ENCODE data around the gene ELMOD2.
A peak's percentile ranks its signal among the peaks of the same experiment; 100 is the strongest.
"Not testable (repeated sequence)": the region's sequence is repeated elsewhere in the genome, so short reads cannot be mapped to it uniquely, and the experiment has no call there.

ELMOD2 gene

GRCh38 chr4:140523857-140524742, at the start of gene ELMOD2:
ELMOD2 (plus strand) TSS chr4:140524168; CDS start chr4:140525429, 1,261 bp downstream.
- peak; percentile 75 to 82 for DNase-seq

- no peak for DNase-seq
Observed at GRCh38 chr4:140483445-140483844, 40.5 kb upstream of the ELMOD2 start.

- no peak for DNase-seq
Observed at GRCh38 chr4:140485939-140486338, 38.0 kb upstream of the ELMOD2 start.

GRCh38 chr4:140497405-140497746, 26.6 kb upstream of the ELMOD2 start:
- DNase-seq, result no peak

GRCh38 chr4:140497747-140498636, 26.0 kb upstream of the ELMOD2 start, which contains the start of gene MGAT4D:
MGAT4D (minus strand) TSS chr4:140498293; CDS start chr4:140498222, 71 bp downstream.
- no peak for DNase-seq

- DNase-seq, result no peak
Observed at GRCh38 chr4:140499391-140499790, 24.6 kb upstream of the ELMOD2 start.

GRCh38 chr4:140504261-140504660, 19.7 kb upstream of the ELMOD2 start:
- DNase-seq, result no peak

GRCh38 chr4:140513765-140514164, 10.2 kb upstream of the ELMOD2 start:
- not testable (repeated sequence) for DNase-seq

- no peak for DNase-seq
Observed at GRCh38 chr4:140515423-140515822, 8.5 kb upstream of the ELMOD2 start.

- no peak for DNase-seq
Observed at GRCh38 chr4:140523370-140523856, 555 bp upstream of the ELMOD2 start.

- no peak for DNase-seq
Observed at GRCh38 chr4:140529434-140529833, 5.5 kb downstream of the ELMOD2 start.

GRCh38 chr4:140533951-140534480, 10.0 kb downstream of the ELMOD2 start:
- no peak for DNase-seq

GRCh38 chr4:140556372-140557085, 32.6 kb downstream of the ELMOD2 start:
- no peak for DNase-seq

GRCh38 chr4:140557831-140558435, 34.0 kb downstream of the ELMOD2 start:
- no peak for DNase-seq

- no peak for DNase-seq
Observed at GRCh38 chr4:140559696-140560095, 35.7 kb downstream of the ELMOD2 start.

GRCh38 chr4:140568507-140569306, 44.7 kb downstream of the ELMOD2 start, which contains the start of gene UCP1:
UCP1 (minus strand) TSS chr4:140568961; CDS start chr4:140568729, 232 bp downstream.
- DNase-seq, result no peak

GRCh38 chr4:140569307-140569638, 45.3 kb downstream of the ELMOD2 start:
- DNase-seq, result no peak

- DNase-seq, result no peak
Observed at GRCh38 chr4:140571620-140572019, 47.7 kb downstream of the ELMOD2 start.

GRCh38 chr4:140575489-140575888, 51.5 kb downstream of the ELMOD2 start:
- no peak for DNase-seq

- no peak for DNase-seq
Observed at GRCh38 chr4:140579278-140579677, 55.3 kb downstream of the ELMOD2 start.

GRCh38 chr4:140581078-140581477, 57.1 kb downstream of the ELMOD2 start:
- no peak for DNase-seq

Data from NCI-H187 (cell line).